GM21423 (cell line): ENCODE measurements around the gene PLSCR3.

Source experiments
- ATAC-seq: cut with Tn5 transposase; IDR thresholded peaks from one replicate; pipeline ENCODE4 v1.9.1; 2021; ENCODE audit warnings: mild to moderate bottlenecking, moderate library complexity; ENCODE audit not compliant: unreplicated experiment

Gene PLSCR3

GRCh38 chr17:7351665-7352502 lies 42.4 kb downstream of the PLSCR3 start, which contains the start of gene KCTD11:
Gene KCTD11, plus strand, starts transcription at chr17:7352162.
- ATAC-seq = peak; percentile 70

- ATAC-seq = no peak
Measured at GRCh38 chr17:7348478-7349242, 45.7 kb downstream of the PLSCR3 start.

- ATAC-seq = no peak
Measured at GRCh38 chr17:7347630-7348477, 46.5 kb downstream of the PLSCR3 start.

GRCh38 chr17:7346761-7347614 lies 47.3 kb downstream of the PLSCR3 start:
- no peak for ATAC-seq

- no peak for ATAC-seq
Measured at GRCh38 chr17:7343250-7343649, 51.1 kb downstream of the PLSCR3 start.

GRCh38 chr17:7341842-7342241 lies 52.5 kb downstream of the PLSCR3 start:
- ATAC-seq = no peak

- ATAC-seq = no peak
Measured at GRCh38 chr17:7340179-7340578, 54.1 kb downstream of the PLSCR3 start.
